ENCODE data around the gene CFAP92. TPM values are rescaled to one million over a fixed set of nuclear protein-coding genes. Genes with fewer than 3 reads are reported as not detected.

CFAP92 gene
- total and polyA plus RNA-seq, 4 donors = 1.2 to 4.9 (median 2.7) TPM

- H3K4me3 ChIP-seq = no peak overlapping the region
- no peaks in the 10 kb centered on the region for H3K9me3 ChIP-seq (ENCODE audit: control insufficient read depth in 4 of 4, insufficient read depth in 3 of 4, low read length in 3 of 4)
- H3K27me3 ChIP-seq (ENCODE audit: control insufficient read depth in 3 of 3, insufficient read depth in 3 of 3, low read length in 2 of 3) = peaks cover 0 to 2% (median 0%) of the 10 kb centered on the region in 3 donors
- DNase-seq = no peak
- no peak overlapping the region for H3K27ac ChIP-seq (ENCODE audit: low read depth in 1 of 2, low read length in 1 of 2)
- no peaks in the 10 kb centered on the region for H3K36me3 ChIP-seq (ENCODE audit: control insufficient read depth in 4 of 4, insufficient read depth in 4 of 4, low read length in 4 of 4)
- 1 to 2% methylated on average over 13 of the region's 13 CpGs for whole genome bisulfite sequencing, 2 donors
- peak overlapping the region in 1 of 2 donors; percentile 40 for H3K9ac ChIP-seq (ENCODE audit: insufficient read depth in 1 of 2, low read length in 2 of 2)
- no peak for TF ChIP-seq CTCF (IDR thresholded peaks at IDR 0.05; ENCODE audit: control extremely low read depth, extremely low read depth)
- ATAC-seq (ENCODE audit: insufficient read depth, low FRiP score) = no peak
- H3K4me1 ChIP-seq (ENCODE audit: control insufficient read depth in 5 of 5, insufficient read depth in 5 of 5, low read length in 5 of 5) = peaks cover 0 to 21% (median 0%) of the 10 kb centered on the region in 5 donors
Measured at GRCh38 chr3:128994173-128994512, 267 bp upstream of the CFAP92 start.

- no peaks in the 10 kb centered on the region for H3K9me3 ChIP-seq (ENCODE audit: control insufficient read depth in 4 of 4, insufficient read depth in 3 of 4, low read length in 3 of 4)
- H3K4me3 ChIP-seq = no peak overlapping the region
- H3K9ac ChIP-seq (ENCODE audit: insufficient read depth in 1 of 2, low read length in 2 of 2) = no peak overlapping the region
- DNase-seq (no peak), ATAC-seq (ENCODE audit: insufficient read depth, low FRiP score) (no peak)
- no peak overlapping the region for H3K27ac ChIP-seq (ENCODE audit: low read depth in 1 of 2, low read length in 1 of 2)
- peaks cover 0 to 17% (median 0%) of the 10 kb centered on the region in 5 donors for H3K4me1 ChIP-seq (ENCODE audit: control insufficient read depth in 5 of 5, insufficient read depth in 5 of 5, low read length in 5 of 5)
- 80 to 82% methylated on average over 20 of the region's 20 CpGs for WGBS, 2 donors
- H3K36me3 ChIP-seq (ENCODE audit: control insufficient read depth in 4 of 4, insufficient read depth in 4 of 4, low read length in 4 of 4) = no peaks in the 10 kb centered on the region
- TF ChIP-seq CTCF (IDR thresholded peaks at IDR 0.05; ENCODE audit: control extremely low read depth, extremely low read depth) = no peak
- peaks cover 0 to 2% (median 0%) of the 10 kb centered on the region in 3 donors for H3K27me3 ChIP-seq (ENCODE audit: control insufficient read depth in 3 of 3, insufficient read depth in 3 of 3, low read length in 2 of 3)
Measured at GRCh38 chr3:128992926-128993460, 883 bp downstream of the CFAP92 start.

GRCh38 chr3:128991355-128991895 is 2.5 kb downstream of the CFAP92 start:
- DNase-seq = no peak
- peaks cover 0 to 2% (median 0%) of the 10 kb centered on the region in 3 donors for H3K27me3 ChIP-seq (ENCODE audit: control insufficient read depth in 3 of 3, insufficient read depth in 3 of 3, low read length in 2 of 3)
- 47 to 84% methylated on average over 18 of the region's 18 CpGs for WGBS, 2 donors

More at GRCh38 chr3:128991355-128991895, 2.5 kb downstream of the CFAP92 start:
- ATAC-seq (ENCODE audit: insufficient read depth, low FRiP score) = no peak
- Histone ChIP-seq H3K36me3 (ENCODE audit: control insufficient read depth in 4 of 4, insufficient read depth in 4 of 4, low read length in 4 of 4) (no peaks in the 10 kb centered on the region), H3K9ac (ENCODE audit: insufficient read depth in 1 of 2, low read length in 2 of 2) (no peak overlapping the region), H3K4me1 (ENCODE audit: control insufficient read depth in 5 of 5, insufficient read depth in 5 of 5, low read length in 5 of 5) (peaks cover 0 to 17% (median 0%) of the 10 kb centered on the region in 5 donors), H3K9me3 (ENCODE audit: control insufficient read depth in 4 of 4, insufficient read depth in 3 of 4, low read length in 3 of 4) (no peaks in the 10 kb centered on the region), H3K4me3 (no peak overlapping the region), H3K27ac (ENCODE audit: low read depth in 1 of 2, low read length in 1 of 2) (no peak overlapping the region)
- no peak for TF ChIP-seq CTCF (IDR thresholded peaks at IDR 0.05; ENCODE audit: control extremely low read depth, extremely low read depth)

Data from lung (tissue), 12 donors.